HFFc6 (cell line): ENCODE measurements around the gene FER1L5. TPM values are rescaled to one million over a fixed set of nuclear protein-coding genes. Genes with fewer than 3 reads are reported as not detected.

ENCODE experiments used
- DNase-seq: peaks from one replicate; pipeline ENCODE4 v3.0.0-alpha.2; 2018
- H3K27ac Mint-ChIP-seq: 2 replicates; pipeline ENCODE4 v1.8.0; 2020; ENCODE audit warnings: mild to moderate bottlenecking, mixed read lengths
- H3K27me3 Mint-ChIP-seq: 2 replicates; pipeline ENCODE4 v1.8.0; 2021; ENCODE audit warnings: mild to moderate bottlenecking, moderate library complexity, mixed read lengths; ENCODE audit not compliant: insufficient read depth
- H3K36me3 Mint-ChIP-seq: 2 replicates; pipeline ENCODE4 v1.8.0; 2021; ENCODE audit warnings: low read depth, mixed read lengths
- H3K4me1 Mint-ChIP-seq: 2 replicates; pipeline ENCODE4 v1.8.0; 2020; ENCODE audit warnings: low read depth, mixed read lengths
- H3K4me3 Mint-ChIP-seq: 2 replicates; pipeline ENCODE4 v1.8.0; 2020; ENCODE audit warnings: mild to moderate bottlenecking, moderate library complexity, mixed read lengths
- H3K9me3 Mint-ChIP-seq: 2 replicates; pipeline ENCODE4 v1.8.0; 2020; ENCODE audit warnings: mild to moderate bottlenecking, mixed read lengths
- CTCF ChIP-seq: fragments of 200-600 bp; sonication (generic); IDR thresholded peaks from 2 replicates; pipeline ENCODE4 v1.5.0; 2021; ENCODE audit warnings: antibody characterized with exemption, mild to moderate bottlenecking
- total RNA-seq, 6 experiments: library from RNA; stranded (reverse); fragmentation: NEBNext Ultra II Directional; extraction: Animal tissue kit (Norgen Biotek cat#: 25700); gene quantifications; 2 replicates in 1 of 6; 3 replicates in 5 of 6; pipeline ENCODE4 v1.2.3, GENCODE V29; 2021

The FER1L5 gene
- total RNA-seq, 6 experiments from 2014 or later = not detected

DNA sequence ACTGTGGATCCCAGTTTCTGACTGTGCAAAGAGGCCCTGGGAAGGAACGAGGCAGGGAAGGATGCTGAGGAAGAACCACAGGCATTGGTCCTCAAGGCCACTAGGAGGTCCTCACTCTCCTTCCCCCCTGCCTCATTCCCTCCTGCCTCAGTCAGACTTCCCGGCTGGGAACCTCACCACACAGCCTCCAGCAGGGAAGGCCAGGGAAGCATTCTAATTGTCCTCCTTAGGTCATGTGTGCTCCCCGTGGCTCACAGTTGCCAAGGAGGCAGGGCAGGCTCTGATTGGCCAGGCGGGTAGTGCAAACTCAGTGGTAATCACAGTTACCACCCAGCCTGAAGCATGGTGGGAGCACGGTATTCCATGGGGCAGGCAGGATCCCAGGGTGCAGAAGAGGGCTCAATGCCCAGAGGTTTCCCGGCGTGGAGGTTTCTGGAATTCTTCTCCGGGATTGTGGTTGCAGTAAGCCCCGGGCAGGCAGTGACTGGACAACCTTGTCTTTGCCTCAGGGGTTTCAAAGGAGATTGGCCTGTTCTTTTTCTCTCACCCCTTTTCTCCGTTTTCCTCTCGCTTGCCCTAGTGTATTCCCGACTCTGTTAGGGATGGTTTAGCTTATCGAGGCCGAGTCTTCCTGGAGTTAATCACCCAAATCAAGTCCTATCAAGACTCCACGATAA lies 27.1 kb downstream of the FER1L5 start:
- H3K9me3 Mint-ChIP-seq = peaks cover 4% of the 10 kb centered on the region
- H3K27me3 Mint-ChIP-seq = peaks cover 12% of the 10 kb centered on the region
- peaks cover 3% of the 10 kb centered on the region; the same call in 1 of the 2 replicates for H3K36me3 Mint-ChIP-seq
- H3K4me3 Mint-ChIP-seq = no peak overlapping the region
- no peak for TF ChIP-seq CTCF
- peaks cover 17% of the 10 kb centered on the region for H3K4me1 Mint-ChIP-seq
- no peak overlapping the region for H3K27ac Mint-ChIP-seq
- DNase-seq = no peak

DNA sequence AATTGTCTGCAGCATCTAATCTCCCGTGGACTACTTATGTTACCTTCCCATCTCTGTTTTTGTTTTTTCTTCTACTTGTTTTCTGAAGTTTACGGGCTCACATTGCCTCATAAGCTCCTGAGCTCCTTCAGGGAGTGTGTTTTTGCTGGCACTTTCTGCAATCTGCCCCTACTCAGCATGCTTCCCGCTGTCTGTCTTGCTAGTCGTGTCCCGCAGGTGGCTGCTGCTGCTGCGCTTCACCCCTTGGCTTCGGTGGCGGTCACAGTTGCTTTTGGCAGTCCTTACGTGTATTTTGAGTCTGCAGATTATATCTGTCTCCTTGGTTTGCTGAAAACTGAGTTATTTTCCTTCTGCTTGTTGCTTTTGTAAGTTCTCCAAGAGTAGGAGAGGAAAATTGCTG lies 37.3 kb downstream of the FER1L5 start:
- DNase-seq = no peak
- no peak for TF ChIP-seq CTCF
- Mint-ChIP-seq H3K4me3 (no peak overlapping the region), H3K9me3 (no peaks in the 10 kb centered on the region), H3K4me1 (peaks cover 5% of the 10 kb centered on the region; the same call in 1 of the 2 replicates), H3K36me3 (no peaks in the 10 kb centered on the region), H3K27me3 (peaks cover 16% of the 10 kb centered on the region), H3K27ac (no peak overlapping the region)

GRCh38 chr2:96680561-96681141 lies 38.1 kb downstream of the FER1L5 start:
- no peaks in the 10 kb centered on the region for H3K9me3 Mint-ChIP-seq
- H3K27me3 Mint-ChIP-seq = peaks cover 16% of the 10 kb centered on the region
- no peaks in the 10 kb centered on the region for H3K36me3 Mint-ChIP-seq
- no peak overlapping the region for H3K27ac Mint-ChIP-seq
- H3K4me3 Mint-ChIP-seq = no peak overlapping the region
- TF ChIP-seq CTCF = no peak
- H3K4me1 Mint-ChIP-seq = peaks cover 5% of the 10 kb centered on the region; the same call in 1 of the 2 replicates
- no peak for DNase-seq

DNA sequence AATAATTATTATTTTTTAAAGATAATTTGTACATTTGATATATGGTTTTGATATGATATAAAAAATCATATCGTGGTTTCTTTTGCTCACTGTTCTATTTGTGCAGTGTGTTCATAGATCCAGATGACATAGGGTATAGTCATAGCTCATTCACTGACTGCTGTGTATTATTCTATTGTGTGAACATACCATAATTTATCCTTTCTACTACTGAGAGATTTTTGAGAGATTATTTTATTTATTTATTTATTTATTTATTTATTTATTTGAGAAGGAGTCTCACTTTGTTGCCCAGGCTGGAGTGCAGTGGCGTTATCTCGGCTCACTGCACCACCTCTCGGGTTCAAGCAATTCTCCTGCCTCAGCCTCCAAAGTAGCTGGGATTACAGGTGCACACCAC lies 39.0 kb downstream of the FER1L5 start:
- TF ChIP-seq CTCF = no peak
- no peak for DNase-seq
- no peak overlapping the region for H3K4me3 Mint-ChIP-seq
- peaks cover 5% of the 10 kb centered on the region; the same call in 1 of the 2 replicates for H3K4me1 Mint-ChIP-seq
- no peaks in the 10 kb centered on the region for H3K9me3 Mint-ChIP-seq
- H3K27me3 Mint-ChIP-seq = peaks cover 16% of the 10 kb centered on the region
- no peaks in the 10 kb centered on the region for H3K36me3 Mint-ChIP-seq
- no peak overlapping the region for H3K27ac Mint-ChIP-seq

- Mint-ChIP-seq H3K9me3 (no peaks in the 10 kb centered on the region), H3K4me3 (no peak overlapping the region), H3K27ac (no peak overlapping the region), H3K4me1 (peaks cover 5% of the 10 kb centered on the region; the same call in 1 of the 2 replicates), H3K36me3 (no peaks in the 10 kb centered on the region), H3K27me3 (peaks cover 15% of the 10 kb centered on the region)
- no peak for TF ChIP-seq CTCF
- DNase-seq = no peak
These were observed 40.7 kb downstream of the FER1L5 start for GRCh38 chr2:96683307-96683706.
